Measurements from ENCODE around the gene TUFM.

The TUFM gene

GRCh38 chr16:28835864-28836760 is 10.0 kb downstream of the TUFM start:
- Histone ChIP-seq H3K9ac (ENCODE audit: low read length) (no peak overlapping the region), H3K9me3 (ENCODE audit: control insufficient read depth, low read length) (no peaks in the 10 kb centered on the region), H3K36me3 (ENCODE audit: control insufficient read depth, insufficient read depth, low read length, severe bottlenecking) (peaks cover 69% of the 10 kb centered on the region), H3K4me1 (ENCODE audit: control insufficient read depth, insufficient read depth, low read length) (no peaks in the 10 kb centered on the region), H3K4me3 (ENCODE audit: low read length) (no peak overlapping the region), H3K27me3 (replicated peaks; ENCODE audit: control insufficient read depth, insufficient read depth, low read length) (no peaks in the 10 kb centered on the region)
- no peak for DNase-seq (ENCODE audit: low read depth)

DNA sequence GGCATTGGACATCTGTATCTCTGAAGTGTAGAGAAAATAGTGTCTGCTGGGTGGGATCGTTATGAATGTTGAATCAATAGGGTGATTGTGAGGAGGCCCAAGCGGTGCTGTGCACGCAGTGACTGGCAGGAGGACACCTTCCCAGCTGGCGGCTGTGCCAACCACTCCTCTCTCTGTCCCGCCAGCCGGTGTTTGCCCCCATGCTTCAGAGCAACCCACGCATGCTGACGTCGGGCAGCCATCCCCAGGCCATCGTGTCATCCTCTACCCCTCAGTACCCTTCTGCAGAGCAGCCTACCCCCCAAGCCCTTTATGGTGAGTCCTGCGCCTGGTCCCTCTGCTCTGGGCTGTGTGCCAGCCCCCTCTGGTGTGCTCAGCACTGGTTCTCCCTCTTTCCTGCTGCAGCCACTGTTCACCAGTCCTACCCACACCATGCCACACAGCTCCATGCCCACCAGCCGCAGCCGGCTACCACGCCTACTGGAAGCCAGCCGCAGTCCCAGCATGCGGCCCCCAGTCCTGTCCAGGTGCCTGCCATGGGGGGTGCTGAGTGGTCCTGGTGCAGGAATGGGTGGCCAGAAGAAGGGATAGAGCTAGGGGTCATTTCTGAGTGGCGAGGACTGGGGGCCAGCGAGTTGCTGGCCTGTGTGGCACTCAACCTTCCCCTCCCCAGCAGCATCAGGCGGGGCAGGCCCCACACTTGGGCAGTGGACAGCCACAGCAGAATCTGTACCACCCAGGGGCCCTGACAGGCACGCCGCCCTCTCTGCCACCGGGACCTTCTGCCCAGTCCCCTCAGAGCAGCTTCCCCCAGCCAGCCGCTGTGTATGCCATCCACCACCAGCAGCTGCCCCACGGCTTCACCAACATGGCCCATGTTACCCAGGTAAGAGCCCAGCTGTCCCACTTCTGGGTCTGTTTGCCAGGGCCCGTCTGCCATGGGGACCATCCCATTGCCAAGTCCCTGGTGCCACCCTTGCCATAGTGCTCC is 11.0 kb downstream of the TUFM start:
- Histone ChIP-seq H3K4me1 (ENCODE audit: control insufficient read depth, insufficient read depth, low read length) (no peaks in the 10 kb centered on the region), H3K27me3 (replicated peaks; ENCODE audit: control insufficient read depth, insufficient read depth, low read length) (no peaks in the 10 kb centered on the region), H3K4me3 (ENCODE audit: low read length) (no peak overlapping the region), H3K36me3 (ENCODE audit: control insufficient read depth, insufficient read depth, low read length, severe bottlenecking) (peaks cover 79% of the 10 kb centered on the region), H3K9me3 (ENCODE audit: control insufficient read depth, low read length) (no peaks in the 10 kb centered on the region), H3K9ac (ENCODE audit: low read length) (no peak overlapping the region)
- DNase-seq (ENCODE audit: low read depth), result no peak

DNA sequence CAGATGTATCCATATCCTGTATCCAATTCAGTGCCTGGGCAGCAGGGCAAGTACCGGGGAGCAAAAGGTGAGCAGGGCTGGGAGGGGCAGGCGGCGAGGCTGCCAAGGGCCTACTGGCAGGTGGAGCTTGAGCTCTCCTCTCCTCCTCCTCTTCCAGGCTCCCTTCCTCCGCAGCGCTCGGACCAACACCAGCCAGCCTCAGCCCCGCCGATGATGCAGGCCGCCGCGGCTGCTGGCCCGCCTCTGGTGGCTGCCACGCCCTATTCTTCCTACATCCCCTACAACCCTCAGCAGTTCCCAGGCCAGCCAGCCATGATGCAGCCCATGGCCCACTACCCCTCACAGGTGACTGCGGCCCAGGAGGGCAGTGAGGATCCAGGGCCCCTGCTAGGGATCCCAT is 11.8 kb downstream of the TUFM start:
- no peaks in the 10 kb centered on the region for H3K9me3 ChIP-seq (ENCODE audit: control insufficient read depth, low read length)
- H3K27me3 ChIP-seq (replicated peaks; ENCODE audit: control insufficient read depth, insufficient read depth, low read length), result no peaks in the 10 kb centered on the region
- peaks cover 87% of the 10 kb centered on the region for H3K36me3 ChIP-seq (ENCODE audit: control insufficient read depth, insufficient read depth, low read length, severe bottlenecking)
- H3K4me3 ChIP-seq (ENCODE audit: low read length), result no peak overlapping the region
- no peak overlapping the region for H3K9ac ChIP-seq (ENCODE audit: low read length)
- H3K4me1 ChIP-seq (ENCODE audit: control insufficient read depth, insufficient read depth, low read length), result no peaks in the 10 kb centered on the region
- no peak for DNase-seq (ENCODE audit: low read depth)

DNA sequence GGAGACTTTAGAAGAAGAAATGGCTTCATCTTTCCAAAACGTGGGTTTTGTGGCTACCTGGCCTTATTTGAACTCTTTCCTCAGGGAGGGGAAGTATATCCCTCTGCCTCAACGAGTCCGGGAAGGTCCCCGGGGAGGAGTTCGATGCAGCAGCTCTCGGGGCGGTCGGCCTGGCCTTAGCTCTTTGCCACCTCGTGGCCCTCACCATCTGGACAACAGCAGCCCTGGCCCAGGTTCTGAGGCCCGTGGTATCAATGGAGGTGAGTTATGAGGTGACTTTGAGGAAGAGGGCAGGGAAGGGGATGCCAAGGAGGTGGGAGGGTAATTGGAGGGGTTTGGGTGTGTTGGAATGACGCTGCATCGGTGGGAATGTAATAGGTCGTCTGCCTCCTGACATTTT is 15.6 kb downstream of the TUFM start:
- peaks cover 100% of the 10 kb centered on the region for H3K36me3 ChIP-seq (ENCODE audit: control insufficient read depth, insufficient read depth, low read length, severe bottlenecking)
- DNase-seq (ENCODE audit: low read depth), result no peak

DNA sequence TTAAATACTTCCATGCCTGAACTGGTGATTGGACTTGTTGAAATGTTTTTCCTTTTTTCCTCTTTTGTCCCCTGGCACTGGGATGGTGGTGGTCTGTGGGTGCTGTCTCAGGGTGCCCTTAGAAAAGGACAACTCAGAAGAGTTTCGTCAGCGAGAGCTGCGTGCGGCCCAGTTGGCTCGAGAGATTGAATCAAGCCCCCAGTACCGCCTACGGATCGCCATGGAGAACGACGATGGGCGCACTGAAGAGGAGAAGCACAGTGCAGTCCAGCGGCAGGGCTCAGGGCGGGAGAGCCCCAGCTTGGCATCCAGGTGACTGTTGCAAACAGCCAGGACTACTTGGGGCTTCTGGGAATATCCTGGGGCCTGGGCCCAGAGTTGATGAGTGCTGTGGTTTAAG is 16.4 kb downstream of the TUFM start:
- Histone ChIP-seq H3K27me3 (replicated peaks; ENCODE audit: control insufficient read depth, insufficient read depth, low read length) (no peaks in the 10 kb centered on the region), H3K9me3 (ENCODE audit: control insufficient read depth, low read length) (no peaks in the 10 kb centered on the region), H3K9ac (ENCODE audit: low read length) (peak overlapping the region; percentile 13), H3K4me1 (ENCODE audit: control insufficient read depth, insufficient read depth, low read length) (peaks cover 23% of the 10 kb centered on the region), H3K36me3 (ENCODE audit: control insufficient read depth, insufficient read depth, low read length, severe bottlenecking) (peaks cover 97% of the 10 kb centered on the region), H3K4me3 (ENCODE audit: low read length) (no peak overlapping the region)
- no peak for DNase-seq (ENCODE audit: low read depth)

More for the DNA sequence above, 15.6 kb downstream of the TUFM start:
- H3K9me3 ChIP-seq (ENCODE audit: control insufficient read depth, low read length), result no peaks in the 10 kb centered on the region
- peaks cover 15% of the 10 kb centered on the region for H3K4me1 ChIP-seq (ENCODE audit: control insufficient read depth, insufficient read depth, low read length)
- H3K9ac ChIP-seq (ENCODE audit: low read length), result no peak overlapping the region
- no peak overlapping the region for H3K4me3 ChIP-seq (ENCODE audit: low read length)
- no peaks in the 10 kb centered on the region for H3K27me3 ChIP-seq (replicated peaks; ENCODE audit: control insufficient read depth, insufficient read depth, low read length)

- Histone ChIP-seq H3K9me3 (ENCODE audit: control insufficient read depth, low read length) (no peaks in the 10 kb centered on the region), H3K4me3 (ENCODE audit: low read length) (peak overlapping the region; percentile 99), H3K36me3 (ENCODE audit: control insufficient read depth, insufficient read depth, low read length, severe bottlenecking) (peaks cover 61% of the 10 kb centered on the region), H3K27me3 (replicated peaks; ENCODE audit: control insufficient read depth, insufficient read depth, low read length) (no peaks in the 10 kb centered on the region), H3K4me1 (ENCODE audit: control insufficient read depth, insufficient read depth, low read length) (peaks cover 30% of the 10 kb centered on the region), H3K9ac (ENCODE audit: low read length) (peak overlapping the region; percentile 100)
- peak; percentile 15 for DNase-seq (ENCODE audit: low read depth)
Observed at GRCh38 chr16:28826141-28826540, 20.0 kb downstream of the TUFM start.

DNA sequence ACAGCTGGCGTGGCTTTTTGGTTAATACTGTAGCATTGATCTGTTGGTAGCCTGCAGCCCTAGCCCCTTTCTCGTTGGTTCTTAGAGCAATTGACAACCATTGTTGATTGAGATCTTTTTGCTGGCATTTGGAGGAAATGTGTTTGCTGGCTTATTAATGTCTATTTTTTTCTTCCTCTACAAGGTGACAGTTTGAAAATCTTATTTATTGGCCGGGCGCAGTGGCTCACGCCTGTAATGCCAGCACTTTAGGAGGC is 21.5 kb downstream of the TUFM start:
- Histone ChIP-seq H3K9me3 (ENCODE audit: control insufficient read depth, low read length) (no peaks in the 10 kb centered on the region), H3K36me3 (ENCODE audit: control insufficient read depth, insufficient read depth, low read length, severe bottlenecking) (peaks cover 46% of the 10 kb centered on the region), H3K4me3 (ENCODE audit: low read length) (peak overlapping the region; percentile 99), H3K27me3 (replicated peaks; ENCODE audit: control insufficient read depth, insufficient read depth, low read length) (no peaks in the 10 kb centered on the region), H3K9ac (ENCODE audit: low read length) (peak overlapping the region; percentile 100), H3K4me1 (ENCODE audit: control insufficient read depth, insufficient read depth, low read length) (peaks cover 32% of the 10 kb centered on the region)
- DNase-seq (ENCODE audit: low read depth), result no peak

DNA sequence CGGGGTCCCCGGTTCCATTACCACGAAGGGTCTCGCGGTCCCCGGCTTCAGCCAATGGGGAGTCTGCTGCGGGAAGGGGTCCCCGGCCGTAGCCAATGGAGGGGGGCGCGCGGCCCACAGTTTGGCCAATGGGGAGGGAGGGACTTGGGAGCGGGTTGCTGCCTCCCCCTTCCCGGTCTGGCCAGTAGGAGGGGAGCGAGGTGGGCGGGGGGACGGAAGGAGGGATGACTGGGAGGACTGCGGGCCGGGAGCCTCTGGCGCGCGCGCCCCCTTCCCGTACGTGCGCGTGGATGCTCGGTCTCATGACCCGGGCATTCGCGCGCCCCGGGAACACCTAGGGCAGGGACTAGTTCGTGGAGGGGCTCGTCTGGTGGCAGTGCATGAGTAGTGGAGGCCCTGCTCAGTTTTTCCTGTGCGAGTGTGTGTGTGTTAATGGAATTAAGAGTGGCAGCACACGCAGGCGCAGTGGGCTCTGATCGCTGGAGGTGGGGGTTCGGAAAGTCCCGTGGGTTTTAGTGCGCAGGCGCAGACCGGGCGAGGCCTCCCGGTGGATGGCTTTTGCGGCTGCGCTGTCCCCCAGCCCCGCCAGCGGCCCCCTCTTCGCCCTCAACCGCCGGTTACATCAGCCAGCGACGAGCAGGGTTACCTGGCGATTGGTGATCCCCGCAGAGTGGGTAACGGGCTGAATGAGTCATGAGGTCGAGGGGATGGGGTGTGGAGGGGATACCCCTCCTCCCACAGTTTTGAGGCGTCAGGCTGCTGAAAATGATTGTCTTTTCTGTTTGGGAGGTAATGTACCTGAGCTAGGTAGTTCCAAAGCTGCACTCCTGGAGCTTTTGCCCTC is 22.1 kb downstream of the TUFM start:
- H3K36me3 ChIP-seq (ENCODE audit: control insufficient read depth, insufficient read depth, low read length, severe bottlenecking), result peaks cover 40% of the 10 kb centered on the region
- peak overlapping the region; percentile 99 for H3K4me3 ChIP-seq (ENCODE audit: low read length)
- no peaks in the 10 kb centered on the region for H3K27me3 ChIP-seq (replicated peaks; ENCODE audit: control insufficient read depth, insufficient read depth, low read length)
- peak; percentile 99 for DNase-seq (ENCODE audit: low read depth)
- peaks cover 32% of the 10 kb centered on the region for H3K4me1 ChIP-seq (ENCODE audit: control insufficient read depth, insufficient read depth, low read length)
- H3K9ac ChIP-seq (ENCODE audit: low read length), result peak overlapping the region; percentile 100
- no peaks in the 10 kb centered on the region for H3K9me3 ChIP-seq (ENCODE audit: control insufficient read depth, low read length)

GRCh38 chr16:28823291-28823872 is 22.8 kb downstream of the TUFM start:
- DNase-seq (ENCODE audit: low read depth), result no peak
- Histone ChIP-seq H3K9me3 (ENCODE audit: control insufficient read depth, low read length) (no peaks in the 10 kb centered on the region), H3K4me3 (ENCODE audit: low read length) (peak overlapping the region; percentile 99), H3K27me3 (replicated peaks; ENCODE audit: control insufficient read depth, insufficient read depth, low read length) (no peaks in the 10 kb centered on the region), H3K36me3 (ENCODE audit: control insufficient read depth, insufficient read depth, low read length, severe bottlenecking) (peaks cover 33% of the 10 kb centered on the region), H3K4me1 (ENCODE audit: control insufficient read depth, insufficient read depth, low read length) (peaks cover 32% of the 10 kb centered on the region), H3K9ac (ENCODE audit: low read length) (peak overlapping the region; percentile 100)

DNA sequence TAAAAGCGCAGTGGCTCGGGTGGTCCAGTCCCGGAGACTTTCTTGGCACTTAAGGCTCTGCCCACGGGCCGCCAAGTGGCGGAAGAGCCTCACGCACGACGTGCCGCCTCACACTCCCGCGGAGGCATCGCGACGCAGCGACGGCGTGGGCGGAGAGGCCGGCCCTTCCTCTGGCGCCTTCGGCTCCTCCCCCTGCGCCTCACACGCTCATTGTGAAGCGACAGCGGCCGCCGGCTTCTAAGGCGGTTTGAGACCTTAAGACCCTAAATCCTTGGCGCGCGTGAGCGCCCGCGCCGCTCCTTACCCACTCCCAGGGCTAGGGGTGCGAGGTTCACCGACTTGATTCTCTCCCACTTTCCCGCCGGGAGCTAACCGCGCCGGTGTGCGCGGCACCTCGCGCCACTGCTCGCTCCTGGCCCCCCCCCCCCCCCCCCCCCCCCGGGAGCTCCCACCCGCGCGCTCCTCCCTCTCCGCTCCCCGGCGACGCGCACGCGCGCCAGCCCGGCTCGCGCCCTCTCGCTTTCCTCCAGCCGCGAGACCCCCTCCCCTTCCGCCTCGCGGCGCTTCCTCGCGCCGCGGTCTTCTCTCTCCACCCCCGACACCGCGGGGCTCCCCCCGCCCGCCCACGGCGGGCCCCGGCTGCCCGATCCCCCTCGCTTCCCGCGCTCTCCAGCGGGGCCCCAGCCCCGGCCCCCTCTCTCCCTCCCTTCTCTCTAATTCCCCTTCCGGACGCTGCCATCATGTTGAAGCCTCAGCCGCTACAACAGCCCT is 23.4 kb downstream of the TUFM start, which contains the start of gene ATXN2L:
Gene ATXN2L, plus strand, starts transcription at position 480 of the 771 bp plus-strand sequence. Its CDS starts 261 bp downstream, at position 741.
- no peaks in the 10 kb centered on the region for H3K27me3 ChIP-seq (replicated peaks; ENCODE audit: control insufficient read depth, insufficient read depth, low read length)
- peak within 1 kb of the TSS; percentile 99 for H3K4me3 ChIP-seq (ENCODE audit: low read length)
- peak; percentile 99 for DNase-seq (ENCODE audit: low read depth)
- H3K4me1 ChIP-seq (ENCODE audit: control insufficient read depth, insufficient read depth, low read length), result peaks cover 32% of the 10 kb centered on the region
- no peaks in the 10 kb centered on the region for H3K9me3 ChIP-seq (ENCODE audit: control insufficient read depth, low read length)
- peak within 1 kb of the TSS; percentile 100 for H3K9ac ChIP-seq (ENCODE audit: low read length)
- peaks cover 26% of the 10 kb centered on the region for H3K36me3 ChIP-seq (ENCODE audit: control insufficient read depth, insufficient read depth, low read length, severe bottlenecking)

Measured in adipocyte (in vitro differentiated cells).